GM18520 (cell line): ENCODE data around the gene RCL1.

Source experiments
- ATAC-seq: cut with Tn5 transposase; IDR thresholded peaks from one replicate; pipeline ENCODE4 v1.9.1; 2021; ENCODE audit not compliant: unreplicated experiment

Gene RCL1

GRCh38 chr9:4842213-4842612, 49.5 kb downstream of the RCL1 start:
- ATAC-seq = no peak

DNA sequence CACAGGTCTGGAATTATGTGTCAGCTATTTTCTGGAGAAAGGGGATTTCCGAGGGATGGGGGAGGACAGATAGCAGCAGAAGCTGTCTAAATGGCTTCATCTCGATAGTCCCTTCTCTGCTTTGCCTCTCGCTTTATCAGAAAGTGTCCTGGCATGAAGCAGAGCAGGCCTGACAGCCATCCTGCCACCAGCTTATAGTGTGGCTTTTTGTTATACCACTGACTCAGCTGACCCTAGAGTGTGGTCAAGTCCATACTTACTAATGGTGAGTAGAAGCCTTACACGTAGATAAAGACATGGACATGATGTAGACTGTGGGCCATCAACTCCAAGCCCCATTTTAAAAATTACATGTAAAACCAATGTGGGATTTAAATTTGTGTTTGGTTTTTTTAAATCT, 50.0 kb downstream of the RCL1 start:
- ATAC-seq = no peak

- ATAC-seq = no peak
Observed at GRCh38 chr9:4844056-4844838, 51.5 kb downstream of the RCL1 start.

GRCh38 chr9:4849369-4849768, 56.6 kb downstream of the RCL1 start:
- ATAC-seq = no peak

DNA sequence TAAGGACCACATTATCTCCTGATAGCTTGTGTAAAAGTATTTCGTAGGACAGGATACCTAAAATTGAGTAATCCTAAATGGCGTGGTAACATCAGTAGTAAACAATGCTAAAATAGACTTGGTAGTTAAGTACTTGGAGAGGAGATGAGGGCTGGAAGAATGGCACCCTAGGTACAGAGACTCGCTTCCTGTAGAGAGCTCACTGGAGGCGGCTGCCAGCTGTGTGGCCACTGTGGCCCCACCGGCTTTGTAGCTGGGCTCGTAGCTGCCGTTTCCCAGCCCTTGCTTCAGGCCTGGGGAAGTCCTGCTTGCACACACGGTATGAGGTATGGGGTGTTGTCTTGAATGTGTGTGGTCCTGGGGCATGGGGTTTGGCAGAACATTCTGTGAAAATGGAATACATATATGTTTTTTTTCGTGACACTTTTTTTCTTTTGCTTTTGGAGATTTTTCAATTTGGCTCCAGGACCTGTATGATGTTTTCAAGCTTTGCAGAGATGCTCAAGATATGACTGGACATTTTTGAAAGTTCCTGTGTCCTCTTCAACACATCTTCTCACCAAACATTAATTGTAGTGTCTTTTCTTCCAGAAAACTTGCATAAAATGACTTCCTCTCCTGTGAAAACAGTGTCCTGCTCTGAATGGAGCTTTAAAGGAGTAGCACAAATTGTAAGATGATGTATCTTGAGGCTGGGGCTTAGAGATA, 58.0 kb downstream of the RCL1 start:
- ATAC-seq = no peak

DNA sequence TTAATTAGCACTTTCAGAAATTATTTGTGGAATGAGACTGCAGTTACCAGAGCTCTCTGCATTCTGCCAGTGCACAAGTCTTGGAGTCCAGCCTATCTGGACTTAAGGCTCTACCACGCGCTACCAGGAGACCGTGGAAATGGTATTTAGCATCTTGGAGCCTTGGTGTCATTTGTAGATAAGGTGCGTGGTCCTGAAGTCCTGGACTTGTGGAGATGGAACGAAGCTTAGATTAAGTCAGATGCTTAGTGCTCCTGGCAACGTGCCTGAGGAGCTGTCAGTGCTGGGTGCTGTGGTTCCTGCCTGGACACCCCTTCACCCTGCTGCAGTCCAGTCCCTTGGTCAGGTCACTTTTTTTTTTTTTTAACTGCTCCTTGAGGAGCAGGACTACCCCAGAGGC, 59.7 kb downstream of the RCL1 start:
- ATAC-seq = no peak

DNA sequence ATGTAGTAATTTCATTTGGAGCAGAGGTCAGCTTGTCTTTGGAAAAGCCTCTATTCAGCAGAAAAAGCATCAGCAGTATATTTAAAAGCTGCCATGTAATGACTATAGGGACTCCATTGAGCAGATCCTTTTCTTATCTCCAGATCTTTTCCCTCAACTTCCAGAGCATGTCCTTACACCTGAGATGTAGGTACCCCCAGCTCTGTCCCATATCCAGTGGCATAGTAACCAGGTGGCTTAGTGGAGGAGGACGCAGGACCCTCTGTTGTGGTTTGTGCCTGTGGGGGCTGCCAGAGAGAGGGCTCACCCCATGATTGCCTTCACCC, 61.5 kb downstream of the RCL1 start:
- no peak for ATAC-seq

DNA sequence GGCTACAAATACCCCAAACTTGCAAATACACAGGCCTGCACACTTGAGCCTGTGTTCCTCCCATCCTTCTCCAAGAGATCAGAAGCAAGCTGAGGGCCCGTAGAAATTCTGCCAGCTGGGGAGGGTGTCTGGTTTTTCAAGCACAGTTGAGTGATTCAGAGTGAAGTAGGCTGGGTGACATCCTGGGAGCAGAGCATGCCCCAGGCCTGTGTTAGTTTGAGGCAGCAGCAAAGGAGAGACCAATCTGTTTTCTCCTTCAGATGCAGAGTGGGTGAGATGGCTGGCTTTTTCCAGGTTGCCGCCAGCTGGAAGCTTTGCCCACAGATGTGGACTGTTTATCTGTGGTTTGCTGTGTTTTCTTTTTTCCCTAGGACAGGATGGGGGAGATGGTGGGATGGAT, 63.1 kb downstream of the RCL1 start:
- no peak for ATAC-seq

DNA sequence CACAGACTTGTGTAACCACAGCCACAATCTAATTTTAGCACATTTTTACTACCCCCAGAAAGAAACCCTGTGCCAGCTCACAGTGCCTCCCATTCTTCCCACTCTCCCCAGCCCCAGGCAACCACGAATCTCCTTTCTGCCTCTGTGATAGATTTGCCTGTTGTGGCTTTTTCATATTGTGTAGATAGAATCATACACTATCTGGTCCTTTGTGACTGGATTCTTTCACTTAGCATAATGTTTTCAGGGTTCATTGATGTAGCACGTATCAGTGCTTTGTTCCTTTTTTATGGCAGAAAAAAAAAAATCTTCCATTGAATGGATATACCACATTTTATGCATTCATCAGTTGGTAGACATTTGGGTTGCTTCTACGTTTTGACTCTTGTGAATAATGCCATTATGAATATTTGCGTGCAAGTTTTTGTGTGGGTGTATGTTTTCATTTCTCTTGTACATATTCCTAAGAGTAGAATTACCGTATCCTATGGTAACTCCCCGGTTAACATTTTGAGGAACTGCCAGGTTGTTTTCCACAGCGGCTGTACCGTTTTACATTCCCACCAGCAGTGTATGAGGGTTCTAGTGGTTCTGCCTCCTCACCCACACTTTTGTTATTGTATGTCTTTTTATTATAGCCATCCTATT, 64.5 kb downstream of the RCL1 start:
- no peak for ATAC-seq

- no peak for ATAC-seq
Observed at GRCh38 chr9:4859035-4859434, 66.3 kb downstream of the RCL1 start.

DNA sequence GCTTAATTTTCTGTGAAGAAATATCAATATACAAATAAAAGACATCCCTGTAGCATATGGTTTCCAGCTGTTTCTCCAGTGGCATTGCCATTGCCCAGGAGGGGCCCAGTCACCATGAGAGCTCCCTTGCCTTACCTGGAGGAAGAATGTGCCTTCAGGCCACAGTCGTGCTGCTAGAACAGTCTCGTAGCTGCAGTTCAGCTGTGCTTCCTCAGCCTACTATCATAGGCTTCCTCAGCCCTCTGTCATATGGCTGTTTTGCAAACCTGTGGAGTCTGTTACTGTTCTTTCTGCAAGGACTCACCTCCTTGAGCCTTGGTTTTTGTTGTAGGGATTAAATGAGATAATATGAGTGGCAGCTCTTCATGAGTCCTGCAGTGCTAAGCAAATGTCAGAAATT, 67.6 kb downstream of the RCL1 start:
- ATAC-seq = no peak

GRCh38 chr9:4861145-4861544, 68.4 kb downstream of the RCL1 start:
- no peak for ATAC-seq

DNA sequence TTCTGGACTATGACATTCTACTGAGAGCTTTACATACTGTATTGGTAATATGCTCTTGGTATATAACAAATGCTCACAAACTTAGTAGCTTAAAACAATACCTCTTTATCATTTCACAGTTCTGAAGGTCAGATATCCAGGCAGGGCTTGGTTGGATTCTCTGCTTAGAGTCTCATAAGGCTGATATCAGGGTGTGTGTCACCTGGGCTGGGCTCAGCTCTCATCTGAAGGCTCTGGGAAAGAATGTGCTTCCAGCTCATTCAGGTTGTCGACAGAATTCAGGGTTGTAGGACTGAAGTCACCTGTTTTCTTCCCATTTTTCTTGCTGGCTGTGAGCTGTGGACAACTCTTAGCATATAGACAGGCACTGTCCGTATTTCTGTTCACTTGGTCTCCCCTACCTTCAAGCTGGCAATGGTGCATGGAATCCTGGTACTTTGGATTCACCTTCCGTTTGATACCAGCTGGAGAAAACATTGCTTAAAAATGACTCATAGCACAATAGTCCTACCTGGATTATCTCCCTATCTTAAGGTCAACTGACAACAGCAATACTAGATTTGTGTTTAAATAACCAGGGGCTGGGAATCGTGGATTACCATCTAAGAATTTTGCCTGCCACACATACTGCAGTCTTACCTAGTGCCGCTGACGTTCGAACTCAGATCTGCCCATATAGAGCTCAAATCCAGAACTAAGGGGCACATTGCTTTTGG, 69.2 kb downstream of the RCL1 start:
- ATAC-seq = no peak

- ATAC-seq = no peak
Observed at GRCh38 chr9:4862506-4863250, 69.9 kb downstream of the RCL1 start.

- ATAC-seq = no peak
Observed at GRCh38 chr9:4864234-4864661, 71.5 kb downstream of the RCL1 start.

- no peak for ATAC-seq
Observed at GRCh38 chr9:4864698-4865097, 72.0 kb downstream of the RCL1 start.

GRCh38 chr9:4865681-4866080, 72.9 kb downstream of the RCL1 start:
- no peak for ATAC-seq

DNA sequence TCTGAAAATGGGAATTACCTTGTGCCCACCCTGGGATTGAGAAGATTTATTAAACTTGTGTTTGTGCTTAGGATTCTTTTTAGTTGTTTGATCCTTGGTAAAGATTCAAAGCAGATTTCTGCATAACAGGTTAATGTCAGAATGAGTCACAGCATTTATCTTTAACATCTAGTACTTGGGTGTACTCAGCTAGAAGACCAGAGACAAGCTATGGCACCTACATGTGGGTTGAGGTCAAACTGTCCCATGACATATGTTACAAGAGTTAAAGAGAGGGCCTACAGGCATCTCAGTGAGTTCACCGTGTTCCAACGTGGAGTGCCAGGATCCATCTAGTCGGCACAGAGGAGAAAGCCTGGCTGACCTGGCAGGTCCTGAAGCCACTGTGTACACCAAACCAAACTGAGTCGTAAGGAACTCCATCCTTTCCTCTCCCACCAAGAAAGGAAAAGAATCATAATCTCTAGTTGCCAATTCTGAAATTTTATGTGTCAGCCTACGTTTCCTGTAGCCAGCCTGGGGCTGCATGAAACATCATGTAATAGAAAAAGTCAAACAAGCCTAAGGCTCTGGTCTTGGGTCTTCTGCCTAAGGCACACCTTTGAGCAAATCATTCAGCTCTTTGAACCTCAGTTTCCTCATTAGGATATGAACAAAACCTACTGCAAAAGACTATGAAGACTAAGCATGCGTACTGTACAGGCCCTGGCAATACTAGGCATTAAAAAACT, 73.7 kb downstream of the RCL1 start:
- no peak for ATAC-seq

- ATAC-seq = no peak
Observed at GRCh38 chr9:4873066-4873465, 80.3 kb downstream of the RCL1 start.

GRCh38 chr9:4875559-4875958, 82.8 kb downstream of the RCL1 start:
- ATAC-seq = no peak
